Astrocyte of the cerebellum (primary cell): ENCODE results near the gene LBX2.
"Not testable (repeated sequence)": the region's sequence is repeated elsewhere in the genome, so short reads cannot be mapped to it uniquely, and the experiment has no call there.

Experiments
- DNase-seq: peaks from one replicate; pipeline ENCODE4 v3.0.0-alpha.2; 2011; ENCODE audit warnings: low read depth
- H3K4me3 ChIP-seq: 2 replicates; pipeline ENCODE4 v1.5.1; 2011; ENCODE audit warnings: mild to moderate bottlenecking, low read depth, low read length, moderate library complexity
- in situ Hi-C: cut with HindIII; loops from 2 replicates; pipeline ENCODE4 v1.10.0; 2017; ENCODE audit warnings: low sequenced_read_pairs
- TF ChIP-seq, protein P1 (sequence below): IDR thresholded peaks from 2 replicates; pipeline ENCODE4 v1.5.1; 2012; ENCODE audit warnings: low read length, low read depth, moderate library complexity, mild to moderate bottlenecking; ENCODE audit errors: missing control alignments

LBX2 gene

GRCh38 chr2:74462054-74462785, 37.2 kb downstream of the LBX2 start:
- DNase-seq, result no peak
- TF ChIP-seq, protein P1, sequence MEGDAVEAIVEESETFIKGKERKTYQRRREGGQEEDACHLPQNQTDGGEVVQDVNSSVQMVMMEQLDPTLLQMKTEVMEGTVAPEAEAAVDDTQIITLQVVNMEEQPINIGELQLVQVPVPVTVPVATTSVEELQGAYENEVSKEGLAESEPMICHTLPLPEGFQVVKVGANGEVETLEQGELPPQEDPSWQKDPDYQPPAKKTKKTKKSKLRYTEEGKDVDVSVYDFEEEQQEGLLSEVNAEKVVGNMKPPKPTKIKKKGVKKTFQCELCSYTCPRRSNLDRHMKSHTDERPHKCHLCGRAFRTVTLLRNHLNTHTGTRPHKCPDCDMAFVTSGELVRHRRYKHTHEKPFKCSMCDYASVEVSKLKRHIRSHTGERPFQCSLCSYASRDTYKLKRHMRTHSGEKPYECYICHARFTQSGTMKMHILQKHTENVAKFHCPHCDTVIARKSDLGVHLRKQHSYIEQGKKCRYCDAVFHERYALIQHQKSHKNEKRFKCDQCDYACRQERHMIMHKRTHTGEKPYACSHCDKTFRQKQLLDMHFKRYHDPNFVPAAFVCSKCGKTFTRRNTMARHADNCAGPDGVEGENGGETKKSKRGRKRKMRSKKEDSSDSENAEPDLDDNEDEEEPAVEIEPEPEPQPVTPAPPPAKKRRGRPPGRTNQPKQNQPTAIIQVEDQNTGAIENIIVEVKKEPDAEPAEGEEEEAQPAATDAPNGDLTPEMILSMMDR, result no peak
- H3K4me3 ChIP-seq, result no peak overlapping the region
- in situ Hi-C loops, result no loop called here

- DNase-seq, result no peak
- TF ChIP-seq, protein P1, result no peak
- in situ Hi-C loops, result no loop called here
- H3K4me3 ChIP-seq, result no peak overlapping the region
Measured at GRCh38 chr2:74461187-74462053, 38.0 kb downstream of the LBX2 start.

DNA sequence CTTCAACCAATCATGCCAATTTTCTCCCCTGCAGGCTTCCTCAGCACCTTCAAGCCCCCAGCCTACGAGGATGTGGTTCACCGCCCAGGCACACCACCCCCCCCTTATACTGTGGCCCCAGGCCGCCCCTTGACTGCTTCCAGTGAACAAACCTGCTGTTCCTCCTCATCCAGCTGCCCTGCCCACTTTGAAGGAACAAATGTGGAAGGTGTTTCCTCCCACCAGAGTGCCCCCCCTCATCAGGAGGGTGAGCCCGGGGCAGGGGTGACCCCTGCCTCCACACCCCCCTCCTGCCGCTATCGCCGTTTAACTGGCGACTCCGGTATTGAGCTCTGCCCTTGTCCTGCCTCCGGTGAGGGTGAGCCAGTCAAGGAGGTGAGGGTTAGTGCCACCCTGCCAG, 39.2 kb downstream of the LBX2 start:
- in situ Hi-C loops, H3K4me3 ChIP-seq: not testable (repeated sequence)

DNA sequence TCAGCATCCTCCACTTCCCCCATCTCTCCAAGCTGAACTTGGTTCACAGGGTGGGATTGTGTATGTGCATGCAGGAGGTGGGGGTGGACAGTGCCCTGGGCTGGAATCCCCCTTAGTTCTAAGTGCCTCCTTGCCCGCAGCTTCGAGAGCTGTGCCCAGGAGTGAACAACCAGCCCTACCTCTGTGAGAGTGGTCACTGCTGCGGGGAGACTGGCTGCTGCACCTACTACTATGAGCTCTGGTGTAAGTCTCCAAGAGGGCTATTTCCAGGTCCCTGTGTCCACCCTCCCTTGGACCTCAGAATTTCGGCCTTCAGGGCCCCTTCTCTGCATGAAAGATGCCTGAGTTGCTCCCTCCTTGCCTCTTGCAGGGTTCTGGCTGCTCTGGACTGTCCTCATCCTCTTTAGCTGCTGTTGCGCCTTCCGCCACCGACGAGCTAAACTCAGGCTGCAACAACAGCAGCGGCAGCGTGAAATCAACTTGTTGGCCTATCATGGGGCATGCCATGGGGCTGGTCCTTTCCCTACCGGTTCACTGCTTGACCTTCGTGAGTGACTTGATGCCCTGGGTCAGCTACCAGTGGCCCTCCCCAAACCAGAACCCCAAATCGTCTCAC, 39.8 kb downstream of the LBX2 start:
- H3K4me3 ChIP-seq, result peak overlapping the region; percentile 62
- in situ Hi-C loops, DNase-seq: not testable (repeated sequence)

More for the DNA sequence above, 39.2 kb downstream of the LBX2 start:
- DNase-seq, result not testable (repeated sequence)

DNA sequence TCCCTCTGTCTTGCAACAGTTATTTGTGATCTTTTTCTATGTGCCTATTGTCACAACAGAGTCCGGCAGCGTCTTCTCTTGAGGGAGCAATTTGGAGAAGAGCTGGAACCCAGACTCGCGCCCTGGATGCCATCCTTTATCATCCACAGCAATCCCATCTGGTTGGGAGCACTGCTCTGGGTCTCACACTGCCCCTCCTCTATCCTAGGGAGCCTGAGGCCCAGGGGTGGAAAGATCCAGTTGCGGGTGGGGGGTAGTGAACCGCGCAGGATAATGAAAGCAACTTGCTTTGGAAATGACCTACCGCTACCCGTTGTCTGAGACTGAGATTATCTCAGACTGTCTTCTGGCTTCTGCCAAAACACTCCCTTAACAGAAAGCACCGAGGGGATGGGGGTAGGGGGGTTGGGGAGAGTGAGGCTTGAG, 40.5 kb downstream of the LBX2 start:
- in situ Hi-C loops, result no loop called here
- H3K4me3 ChIP-seq, result peak overlapping the region; percentile 62
- TF ChIP-seq, protein P1, result no peak
- DNase-seq, result no peak

- in situ Hi-C loops, result no loop called here
- peak; percentile 100 for DNase-seq
- TF ChIP-seq, protein P1, result no peak
- peak within 1 kb of the TSS; percentile 62 for H3K4me3 ChIP-seq
Measured at GRCh38 chr2:74458132-74458937, 41.1 kb downstream of the LBX2 start, which contains the start of gene WBP1. Gene WBP1 (plus strand): TSS chr2:74458438. CDS start chr2:74458603, 165 bp downstream.
